HUDEP-2 (cell line): ENCODE results near the gene BSN.

ENCODE experiments used
- DNase-seq, 76 experiments: peaks; one replicate each; lab custom pipeline; 2025; ENCODE audit not compliant: unreplicated experiment in 76 of 76; lab: John Stamatoyannopoulos, UW

The BSN gene

DNA sequence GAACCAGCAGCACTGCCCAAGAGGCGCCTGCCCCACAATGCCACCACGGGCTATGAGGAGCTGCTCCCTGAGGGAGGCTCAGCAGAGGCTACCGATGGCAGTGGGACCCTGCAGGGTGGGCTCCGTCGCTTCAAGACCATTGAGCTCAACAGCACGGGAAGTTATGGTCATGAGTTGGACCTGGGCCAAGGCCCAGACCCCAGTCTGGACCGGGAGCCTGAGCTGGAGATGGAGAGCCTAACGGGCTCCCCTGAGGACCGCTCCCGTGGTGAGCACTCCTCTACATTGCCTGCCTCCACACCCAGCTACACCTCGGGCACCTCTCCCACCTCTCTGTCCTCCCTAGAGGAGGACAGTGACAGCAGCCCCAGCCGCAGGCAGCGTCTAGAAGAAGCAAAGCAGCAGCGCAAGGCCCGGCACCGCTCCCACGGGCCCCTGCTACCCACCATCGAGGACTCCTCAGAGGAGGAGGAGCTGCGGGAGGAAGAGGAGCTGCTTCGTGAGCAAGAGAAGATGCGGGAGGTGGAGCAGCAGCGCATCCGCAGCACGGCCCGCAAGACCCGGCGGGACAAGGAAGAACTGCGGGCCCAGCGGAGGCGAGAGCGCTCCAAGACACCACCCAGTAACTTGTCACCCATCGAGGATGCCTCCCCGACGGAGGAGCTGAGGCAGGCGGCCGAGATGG, 98.1 kb downstream of the BSN start:
- no peak for DNase-seq

DNA sequence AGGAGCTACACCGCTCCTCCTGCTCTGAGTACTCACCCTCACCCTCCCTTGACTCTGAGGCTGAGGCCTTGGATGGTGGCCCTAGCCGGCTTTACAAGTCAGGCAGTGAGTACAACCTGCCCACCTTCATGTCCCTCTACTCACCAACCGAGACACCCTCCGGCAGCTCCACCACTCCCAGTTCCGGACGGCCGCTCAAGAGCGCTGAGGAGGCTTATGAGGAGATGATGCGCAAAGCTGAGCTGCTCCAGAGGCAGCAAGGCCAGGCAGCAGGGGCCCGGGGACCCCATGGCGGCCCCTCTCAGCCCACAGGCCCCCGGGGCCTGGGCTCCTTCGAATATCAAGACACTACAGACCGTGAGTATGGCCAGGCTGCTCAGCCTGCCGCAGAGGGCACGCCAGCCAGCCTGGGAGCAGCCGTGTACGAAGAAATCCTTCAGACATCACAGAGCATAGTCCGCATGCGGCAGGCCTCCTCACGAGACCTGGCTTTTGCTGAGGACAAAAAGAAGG, 98.7 kb downstream of the BSN start:
- DNase-seq: no peak

DNA sequence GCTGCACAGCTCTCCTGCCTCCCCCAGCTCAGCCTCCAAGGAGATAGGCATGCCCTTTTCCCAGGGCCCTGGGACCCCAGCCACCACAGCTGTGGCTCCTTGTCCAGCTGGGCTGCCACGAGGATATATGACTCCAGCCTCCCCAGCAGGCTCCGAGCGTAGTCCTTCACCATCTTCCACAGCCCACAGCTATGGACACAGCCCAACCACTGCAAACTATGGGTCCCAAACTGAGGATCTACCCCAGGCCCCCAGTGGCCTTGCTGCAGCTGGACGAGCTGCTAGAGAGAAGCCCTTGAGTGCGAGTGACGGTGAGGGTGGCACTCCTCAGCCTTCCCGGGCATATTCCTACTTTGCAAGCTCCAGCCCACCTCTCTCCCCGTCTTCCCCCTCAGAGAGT, 99.3 kb downstream of the BSN start:
- no peak for DNase-seq

DNA sequence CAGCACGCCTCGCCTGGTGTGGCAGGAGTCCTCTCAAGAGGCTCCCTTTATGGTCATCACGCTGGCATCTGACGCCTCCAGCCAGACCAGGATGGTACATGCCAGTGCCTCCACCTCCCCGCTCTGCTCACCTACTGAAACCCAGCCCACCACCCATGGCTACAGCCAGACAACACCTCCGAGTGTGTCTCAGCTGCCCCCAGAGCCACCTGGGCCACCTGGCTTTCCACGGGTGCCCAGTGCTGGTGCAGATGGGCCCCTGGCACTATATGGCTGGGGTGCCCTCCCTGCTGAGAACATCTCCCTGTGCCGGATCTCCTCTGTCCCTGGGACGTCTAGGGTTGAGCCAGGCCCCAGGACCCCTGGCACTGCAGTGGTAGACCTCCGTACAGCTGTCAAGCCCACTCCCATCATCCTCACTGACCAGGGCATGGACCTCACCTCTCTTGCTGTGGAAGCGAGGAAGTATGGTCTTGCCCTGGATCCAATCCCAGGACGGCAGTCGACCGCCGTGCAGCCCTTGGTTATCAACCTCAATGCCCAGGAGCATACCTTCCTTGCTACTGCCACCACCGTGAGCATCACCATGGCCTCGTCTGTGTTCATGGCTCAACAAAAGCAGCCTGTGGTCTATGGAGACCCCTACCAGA, 100.0 kb downstream of the BSN start:
- DNase-seq: no peak

DNA sequence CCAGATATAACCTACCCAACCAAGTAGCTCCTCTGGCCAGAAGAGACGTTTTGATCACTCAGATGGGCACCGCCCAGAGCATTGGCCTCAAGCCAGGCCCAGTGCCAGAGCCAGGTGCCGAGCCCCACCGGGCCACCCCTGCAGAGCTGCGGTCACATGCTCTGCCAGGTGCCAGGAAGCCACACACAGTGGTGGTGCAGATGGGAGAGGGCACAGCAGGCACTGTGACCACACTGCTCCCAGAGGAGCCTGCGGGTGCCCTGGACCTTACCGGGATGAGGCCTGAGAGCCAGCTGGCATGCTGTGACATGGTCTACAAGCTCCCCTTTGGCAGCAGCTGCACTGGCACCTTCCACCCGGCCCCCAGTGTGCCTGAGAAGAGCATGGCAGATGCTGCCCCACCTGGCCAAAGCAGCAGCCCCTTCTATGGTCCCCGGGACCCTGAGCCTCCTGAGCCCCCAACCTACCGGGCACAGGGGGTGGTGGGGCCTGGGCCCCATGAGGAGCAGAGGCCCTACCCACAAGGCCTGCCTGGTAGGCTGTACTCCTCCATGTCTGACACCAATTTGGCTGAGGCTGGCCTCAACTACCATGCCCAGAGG, 100.8 kb downstream of the BSN start:
- peak in 1 of 76 experiments; percentile 11 for DNase-seq

DNA sequence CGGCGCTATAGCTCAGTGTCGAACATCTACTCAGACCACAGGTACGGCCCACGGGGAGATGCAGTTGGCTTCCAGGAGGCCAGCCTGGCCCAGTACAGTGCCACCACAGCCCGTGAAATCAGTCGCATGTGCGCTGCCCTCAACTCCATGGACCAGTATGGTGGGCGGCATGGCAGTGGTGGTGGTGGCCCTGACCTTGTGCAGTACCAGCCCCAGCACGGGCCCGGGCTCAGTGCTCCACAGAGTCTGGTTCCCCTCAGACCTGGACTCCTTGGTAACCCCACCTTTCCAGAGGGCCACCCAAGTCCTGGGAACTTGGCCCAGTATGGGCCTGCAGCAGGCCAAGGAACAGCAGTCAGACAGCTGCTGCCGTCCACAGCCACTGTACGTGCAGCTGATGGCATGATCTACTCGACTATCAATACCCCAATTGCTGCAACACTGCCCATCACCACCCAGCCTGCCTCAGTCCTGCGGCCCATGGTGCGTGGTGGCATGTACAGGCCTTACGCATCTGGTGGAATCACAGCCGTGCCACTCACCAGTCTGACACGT, 101.5 kb downstream of the BSN start:
- no peak for DNase-seq

DNA sequence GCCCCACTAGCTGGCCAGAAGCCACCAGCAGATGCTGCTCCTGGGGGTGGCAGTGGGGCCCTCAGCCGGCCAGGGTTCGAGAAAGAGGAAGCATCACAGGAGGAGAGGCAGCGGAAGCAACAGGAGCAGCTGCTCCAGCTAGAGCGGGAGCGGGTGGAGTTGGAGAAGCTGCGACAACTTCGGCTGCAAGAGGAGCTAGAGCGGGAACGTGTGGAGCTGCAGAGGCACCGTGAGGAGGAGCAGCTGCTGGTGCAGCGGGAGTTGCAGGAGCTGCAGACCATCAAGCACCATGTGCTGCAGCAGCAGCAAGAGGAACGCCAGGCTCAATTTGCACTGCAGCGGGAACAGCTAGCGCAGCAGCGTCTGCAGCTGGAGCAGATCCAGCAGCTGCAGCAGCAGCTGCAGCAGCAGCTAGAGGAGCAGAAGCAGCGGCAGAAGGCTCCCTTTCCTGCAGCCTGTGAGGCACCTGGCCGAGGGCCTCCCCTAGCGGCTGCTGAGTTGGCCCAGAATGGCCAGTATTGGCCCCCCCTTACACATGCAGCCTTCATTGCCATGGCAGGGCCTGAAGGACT, 102.3 kb downstream of the BSN start:
- peak in 2 of 76 experiments; percentile 15 to 30 for DNase-seq

DNA sequence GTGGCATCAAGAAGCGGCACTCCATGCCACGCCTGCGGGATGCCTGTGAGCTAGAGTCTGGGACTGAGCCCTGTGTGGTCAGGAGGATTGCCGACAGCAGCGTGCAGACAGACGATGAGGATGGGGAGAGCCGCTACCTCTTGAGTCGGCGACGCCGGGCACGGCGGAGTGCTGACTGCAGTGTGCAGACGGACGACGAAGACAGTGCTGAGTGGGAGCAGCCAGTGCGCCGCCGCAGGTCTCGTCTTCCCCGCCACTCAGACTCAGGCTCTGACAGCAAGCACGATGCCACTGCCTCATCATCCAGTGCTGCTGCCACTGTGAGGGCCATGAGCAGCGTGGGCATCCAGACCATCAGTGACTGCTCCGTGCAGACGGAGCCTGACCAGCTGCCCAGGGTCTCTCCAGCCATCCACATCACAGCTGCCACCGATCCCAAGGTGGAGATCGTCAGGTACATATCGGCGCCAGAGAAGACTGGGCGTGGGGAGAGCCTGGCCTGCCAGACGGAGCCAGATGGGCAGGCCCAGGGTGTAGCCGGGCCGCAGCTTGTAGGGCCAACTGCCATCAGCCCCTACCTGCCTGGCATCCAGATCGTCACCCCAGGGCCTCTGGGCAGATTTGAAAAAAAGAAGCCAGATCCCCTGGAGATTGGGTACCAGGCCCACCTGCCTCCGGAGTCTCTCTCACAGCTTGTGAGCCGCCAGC, 103.1 kb downstream of the BSN start:
- DNase-seq: no peak

DNA sequence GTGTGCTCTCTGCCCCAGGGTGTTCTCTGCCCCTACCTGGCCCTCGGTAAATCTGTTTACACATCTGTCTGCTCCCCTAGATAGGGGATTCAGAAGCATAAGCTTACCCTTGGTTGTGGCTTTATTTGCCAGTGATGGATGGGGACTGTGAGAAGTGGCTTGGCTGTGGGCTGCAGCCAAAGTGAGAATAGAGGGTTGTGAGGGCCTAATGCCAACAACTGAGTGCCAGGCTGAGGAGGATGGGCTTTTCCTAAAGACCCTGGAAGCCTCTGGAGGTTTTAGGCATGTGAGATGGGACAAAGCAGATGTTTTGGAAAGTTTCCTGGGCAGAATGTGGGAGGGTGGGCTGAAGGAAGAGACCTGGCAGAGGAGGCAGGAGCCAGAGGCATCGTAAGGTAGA, 104.4 kb downstream of the BSN start:
- no peak for DNase-seq

DNA sequence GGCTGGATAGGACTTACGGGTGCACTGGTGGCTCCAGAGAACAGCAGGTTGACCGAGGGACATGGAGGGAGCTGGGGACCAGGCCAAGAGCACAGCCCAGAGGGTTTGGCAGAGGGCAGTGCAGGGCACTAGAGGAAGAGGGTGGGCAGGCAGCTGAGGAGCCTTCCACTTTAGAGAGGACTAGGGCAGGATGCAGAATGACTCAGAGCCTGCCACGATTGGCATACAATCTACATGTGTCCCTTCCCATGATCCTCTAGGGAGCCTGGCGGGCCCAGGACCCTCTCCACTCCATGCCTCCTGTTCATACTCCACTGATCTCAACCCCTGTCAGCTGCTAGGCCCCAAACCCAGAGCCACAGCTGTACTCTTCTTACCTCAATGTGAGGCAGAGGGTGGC, 105.5 kb downstream of the BSN start:
- no peak for DNase-seq

DNA sequence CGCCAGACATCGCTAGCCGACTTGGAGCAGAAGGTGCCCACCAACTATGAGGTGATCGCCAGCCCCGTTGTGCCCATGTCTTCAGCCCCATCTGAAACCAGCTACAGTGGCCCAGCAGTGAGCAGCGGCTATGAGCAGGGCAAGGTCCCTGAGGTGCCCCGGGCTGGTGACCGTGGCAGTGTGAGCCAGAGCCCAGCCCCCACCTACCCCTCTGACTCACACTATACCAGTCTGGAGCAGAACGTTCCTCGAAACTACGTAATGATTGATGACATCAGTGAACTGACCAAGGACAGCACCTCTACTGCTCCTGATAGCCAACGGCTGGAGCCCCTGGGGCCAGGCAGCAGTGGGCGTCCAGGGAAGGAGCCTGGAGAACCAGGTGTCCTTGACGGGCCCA, 107.0 kb downstream of the BSN start:
- DNase-seq: no peak

DNA sequence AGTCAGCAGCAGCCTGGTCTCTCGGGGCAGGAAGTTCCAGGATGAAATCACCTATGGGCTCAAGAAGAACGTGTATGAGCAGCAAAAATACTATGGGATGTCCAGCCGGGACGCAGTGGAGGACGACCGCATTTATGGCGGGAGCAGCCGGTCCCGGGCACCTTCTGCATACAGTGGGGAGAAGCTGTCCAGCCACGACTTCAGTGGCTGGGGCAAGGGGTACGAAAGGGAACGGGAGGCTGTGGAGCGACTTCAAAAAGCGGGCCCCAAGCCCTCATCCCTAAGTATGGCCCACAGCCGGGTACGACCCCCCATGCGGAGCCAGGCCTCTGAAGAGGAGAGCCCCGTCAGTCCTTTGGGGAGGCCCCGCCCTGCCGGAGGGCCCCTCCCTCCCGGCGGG, 107.7 kb downstream of the BSN start:
- DNase-seq: no peak

DNA sequence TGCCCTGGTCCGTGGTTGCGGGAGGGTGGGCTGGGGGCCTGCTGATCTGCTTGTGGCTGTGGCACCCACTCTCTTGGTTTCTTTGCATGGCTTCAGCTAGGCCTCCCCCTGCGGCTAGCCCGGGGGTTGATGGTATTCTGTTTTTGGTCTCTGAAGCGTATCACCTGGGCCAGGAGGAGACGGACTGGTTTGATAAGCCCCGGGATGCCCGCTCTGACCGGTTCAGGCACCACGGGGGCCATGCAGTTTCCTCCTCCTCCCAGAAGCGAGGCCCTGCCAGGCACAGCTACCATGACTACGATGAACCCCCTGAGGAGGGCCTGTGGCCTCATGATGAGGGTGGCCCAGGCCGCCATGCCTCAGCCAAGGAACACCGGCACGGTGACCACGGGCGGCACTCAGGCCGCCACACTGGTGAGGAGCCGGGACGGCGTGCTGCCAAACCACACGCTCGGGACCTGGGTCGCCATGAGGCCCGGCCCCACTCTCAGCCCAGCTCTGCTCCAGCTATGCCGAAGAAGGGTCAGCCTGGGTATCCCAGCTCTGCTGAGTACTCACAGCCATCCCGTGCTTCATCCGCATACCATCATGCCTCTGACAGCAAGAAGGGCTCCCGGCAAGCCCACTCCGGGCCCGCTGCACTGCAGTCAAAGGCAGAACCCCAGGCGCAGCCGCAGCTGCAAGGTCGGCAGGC, 108.6 kb downstream of the BSN start:
- no peak for DNase-seq

DNA sequence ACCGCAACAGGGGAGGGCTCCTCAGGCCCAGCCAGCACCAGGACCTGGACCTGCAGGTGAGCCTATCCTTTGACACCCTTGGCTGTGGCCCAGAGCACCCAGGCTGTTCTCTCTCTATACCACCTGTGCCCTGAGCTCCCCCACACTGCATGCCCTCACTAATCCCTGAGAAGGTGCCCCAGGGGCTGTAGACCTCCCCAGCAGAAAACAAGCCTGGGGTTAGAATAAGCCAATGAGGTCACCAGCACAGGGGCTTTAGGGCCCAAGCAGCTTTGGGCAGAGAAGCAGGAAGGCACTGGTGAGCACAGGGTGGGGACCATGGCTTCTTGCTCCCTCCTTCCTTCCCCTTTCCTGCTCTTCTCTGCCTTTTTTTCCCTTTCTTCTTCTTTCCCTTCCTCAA, 109.6 kb downstream of the BSN start:
- no peak for DNase-seq

DNA sequence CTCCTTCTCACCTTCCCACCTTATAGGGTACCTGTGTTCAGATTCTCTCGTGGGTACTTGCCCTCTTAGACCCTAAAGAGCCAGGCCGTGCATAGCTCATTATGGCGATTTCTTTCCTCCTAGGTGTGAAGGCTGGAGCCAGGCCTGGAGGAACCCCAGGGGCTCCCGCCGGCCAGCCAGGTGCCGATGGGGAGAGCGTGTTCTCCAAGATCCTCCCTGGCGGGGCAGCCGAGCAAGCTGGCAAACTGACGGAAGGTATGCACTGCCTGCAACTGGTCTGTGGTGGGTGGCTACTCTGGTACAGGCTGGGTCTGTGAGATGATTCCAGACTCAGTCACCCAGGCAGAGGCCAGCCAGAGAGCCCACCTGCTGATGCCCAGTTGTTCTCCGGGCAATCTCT, 110.0 kb downstream of the BSN start:
- no peak for DNase-seq

DNA sequence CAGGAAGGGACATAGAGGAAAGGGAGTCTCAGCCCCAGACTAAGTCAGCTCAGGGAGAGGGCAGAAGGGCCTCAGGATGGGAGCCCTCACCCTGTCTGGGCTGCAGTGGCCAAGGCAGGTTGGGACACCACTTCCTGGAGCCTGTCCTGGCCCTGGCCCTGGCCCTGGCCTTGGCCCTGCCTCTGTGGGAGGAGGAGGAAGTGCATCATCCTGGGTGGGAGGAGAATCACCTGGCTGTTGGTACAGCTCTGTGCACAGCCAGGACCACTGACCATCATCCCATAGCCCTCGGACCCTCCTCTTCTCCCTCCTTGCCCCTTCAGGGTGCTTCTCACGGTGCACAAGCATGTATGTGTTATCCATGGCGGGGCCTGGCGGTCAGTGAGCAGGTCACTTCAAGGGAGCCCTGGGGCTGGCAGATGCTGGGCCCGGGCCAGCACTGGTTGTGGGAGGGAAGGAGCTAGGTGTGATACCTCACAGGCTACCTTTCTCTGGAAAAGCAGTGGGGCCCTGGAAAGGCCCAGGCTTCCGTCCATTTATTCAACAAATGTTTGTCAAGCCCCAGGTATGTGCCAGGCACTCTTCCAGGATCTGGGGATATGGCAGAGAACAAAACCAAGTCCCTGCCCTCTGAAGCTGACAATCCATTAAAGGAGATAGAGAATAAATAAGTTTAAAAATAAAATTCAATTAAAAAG, 111.7 kb downstream of the BSN start:
- DNase-seq: no peak

DNA sequence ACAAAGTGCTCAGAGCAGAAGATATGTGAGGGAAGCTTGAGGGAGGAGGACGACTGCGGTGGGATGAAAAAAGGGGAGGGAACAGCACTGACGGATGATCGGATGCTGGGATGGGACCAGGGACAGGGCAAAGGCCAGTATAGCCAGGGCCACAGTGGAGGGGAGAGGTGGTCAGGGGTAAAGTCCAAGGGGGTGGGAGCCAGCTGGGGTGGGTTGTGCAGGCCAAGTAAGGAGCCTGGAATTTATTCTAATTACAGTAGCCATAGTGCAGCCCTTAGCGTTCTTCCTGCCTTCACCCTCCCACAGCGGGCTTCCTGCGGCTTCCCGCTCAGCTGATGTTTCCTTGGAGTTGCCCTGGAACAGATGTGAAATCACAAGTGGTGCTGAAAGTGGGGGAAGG, 112.3 kb downstream of the BSN start:
- no peak for DNase-seq

DNA sequence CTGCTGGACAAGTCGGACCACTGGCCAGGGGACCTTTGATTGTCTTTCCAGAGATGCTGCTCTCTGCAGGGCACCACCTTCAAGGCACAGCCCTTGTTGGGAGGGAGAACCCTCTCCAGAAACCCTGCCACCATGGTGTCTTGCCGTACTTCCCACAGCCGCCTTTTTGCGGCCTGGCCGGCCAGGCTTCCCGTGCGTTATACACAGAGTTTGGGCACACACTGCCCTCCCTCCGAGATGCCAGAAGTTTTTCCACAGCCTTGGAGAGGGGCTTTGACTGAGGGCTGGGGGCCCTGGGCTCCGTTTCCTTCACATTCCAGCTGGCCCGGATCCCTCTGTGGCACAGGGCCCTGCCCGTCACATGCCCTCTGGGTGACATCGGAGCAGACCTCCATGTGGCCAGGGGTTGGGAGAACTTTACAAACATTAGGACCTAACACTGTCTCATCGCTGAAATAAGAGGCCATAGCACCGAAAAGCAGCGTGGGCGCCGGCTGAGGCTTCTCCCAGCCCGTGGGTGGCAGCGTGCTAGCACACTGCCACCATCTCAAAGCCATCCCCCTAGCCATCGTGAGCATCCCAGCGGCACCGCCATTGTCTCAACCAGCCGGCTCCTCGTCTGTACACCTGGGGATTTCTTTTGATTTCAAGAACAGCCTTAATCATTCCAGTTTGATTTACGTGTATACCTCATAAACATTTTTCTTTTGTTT, 113.6 kb downstream of the BSN start:
- DNase-seq: no peak

DNA sequence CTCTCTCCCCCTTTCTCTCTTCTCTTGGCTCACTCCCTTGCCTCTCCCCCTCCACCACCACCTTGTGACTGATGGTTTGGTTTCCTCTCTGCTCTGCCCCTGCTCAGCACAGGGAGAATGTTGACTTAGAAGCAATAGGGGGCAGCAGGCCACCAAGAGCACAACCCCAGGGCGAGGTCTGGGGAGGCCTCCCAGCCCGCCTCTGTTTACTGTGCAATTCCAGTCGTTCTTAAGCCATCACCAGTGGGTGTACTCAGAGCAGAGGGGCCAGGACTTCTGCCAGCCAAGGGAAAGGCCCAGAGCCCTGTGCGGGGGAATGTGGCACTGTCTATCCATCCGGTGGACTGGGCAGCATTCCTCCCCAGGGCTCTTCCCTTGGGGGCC, 114.1 kb downstream of the BSN start:
- DNase-seq: peak in 2 of 76 experiments; percentile 6 to 7
